ENCODE data around the gene GIGYF2.

- TF ChIP-seq CTCF (IDR thresholded peaks at IDR 0.05) (no peak), ZFX (IDR thresholded peaks at IDR 0.05; ENCODE audit: borderline replicate concordance) (no peak)
Observed at GRCh38 chr2:232839411-232840079, 142.4 kb downstream of the GIGYF2 start.
